Smooth muscle cell of the coronary artery (primary cell): ENCODE results near the gene NEIL3. TPM values are rescaled to one million over a fixed set of nuclear protein-coding genes. Genes with fewer than 3 reads are reported as not detected.

Experiments used
- total RNA-seq: library from RNA; depleted of rRNA; stranded (reverse); fragments of >200 nt; gene quantifications from 2 replicates; pipeline ENCODE4 v1.2.3, GENCODE V29; 2014; ENCODE audit warnings: low replicate concordance

Gene NEIL3
- 0.59 and 1.7 TPM in 2 replicates for total RNA-seq

GRCh38 chr4:177309522-177310371, at the start of gene NEIL3:
Gene NEIL3, plus strand, starts transcription at chr4:177309874. Its CDS starts 80 bp downstream, at chr4:177309954.

Other genes starting within 250 kb of the NEIL3 start
- 38.9 and 68.8 TPM in 2 replicates for gene AGA, start 132.6 kb downstream of the NEIL3 start, total RNA-seq